Frontal cortex (tissue), 4 donors: Measurements from ENCODE around the gene GPX8. TPM values are rescaled to one million over a fixed set of nuclear protein-coding genes. Genes with fewer than 3 reads are reported as not detected.
A peak's percentile ranks its signal among the peaks of the same experiment; 100 is the strongest.

Experiments
- DNase-seq, 2 donors: peaks; one replicate each; pipeline ENCODE4 v3.0.0; 2012; ENCODE audit warnings: low spot score in 2 of 2
- FAIRE-seq: peaks from 2 replicates; lab custom pipeline; 2012; peaks lifted over from hg19 to GRCh38; lab: Jason Lieb, UNC
- total RNA-seq: library from RNA; depleted of rRNA; stranded (reverse); fragments of >200 nt; gene quantifications from one replicate; pipeline ENCODE4 v1.2.3, GENCODE V29; 2014
- donor health status: control.
- donor health status: control.
- donor health status: control.

GPX8 gene
- total RNA-seq = 1.2 TPM

- no peak for DNase-seq
Observed at GRCh38 chr5:55159763-55160492, at the start of gene GPX8. TSS of gene GPX8 (plus strand) at chr5:55160171. CDS start at chr5:55160193, 22 bp downstream.

DNA sequence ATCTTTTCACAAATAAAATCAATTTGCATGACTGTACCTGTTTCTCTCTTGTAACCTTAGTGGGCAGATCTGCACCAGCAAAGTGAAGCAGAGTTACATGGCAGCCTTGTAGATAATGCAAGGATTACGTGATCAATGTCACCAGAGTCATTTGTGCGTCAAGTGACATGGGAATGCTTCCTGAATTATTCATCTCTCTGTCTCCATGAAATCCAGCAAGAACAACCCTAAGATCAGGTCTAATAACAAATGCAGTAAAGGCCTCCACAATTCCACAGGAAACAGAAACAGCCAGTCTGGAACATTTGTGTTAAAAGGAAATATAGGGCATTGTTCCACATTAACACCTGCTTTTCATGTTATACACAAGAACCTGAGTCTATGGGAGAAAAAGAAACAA lies 49.8 kb upstream of the GPX8 start:
- DNase-seq (no peak), FAIRE-seq (no peak)

More at GRCh38 chr5:55159763-55160492, at the start of gene GPX8:
- no peak for FAIRE-seq

- DNase-seq (no peak), FAIRE-seq (no peak)
Observed at GRCh38 chr5:55113327-55113726, 46.6 kb upstream of the GPX8 start.

GRCh38 chr5:55114061-55114460 lies 45.9 kb upstream of the GPX8 start:
- no peak for FAIRE-seq
- no peak for DNase-seq

GRCh38 chr5:55123365-55123764 lies 36.6 kb upstream of the GPX8 start:
- DNase-seq = no peak
- FAIRE-seq = no peak

DNA sequence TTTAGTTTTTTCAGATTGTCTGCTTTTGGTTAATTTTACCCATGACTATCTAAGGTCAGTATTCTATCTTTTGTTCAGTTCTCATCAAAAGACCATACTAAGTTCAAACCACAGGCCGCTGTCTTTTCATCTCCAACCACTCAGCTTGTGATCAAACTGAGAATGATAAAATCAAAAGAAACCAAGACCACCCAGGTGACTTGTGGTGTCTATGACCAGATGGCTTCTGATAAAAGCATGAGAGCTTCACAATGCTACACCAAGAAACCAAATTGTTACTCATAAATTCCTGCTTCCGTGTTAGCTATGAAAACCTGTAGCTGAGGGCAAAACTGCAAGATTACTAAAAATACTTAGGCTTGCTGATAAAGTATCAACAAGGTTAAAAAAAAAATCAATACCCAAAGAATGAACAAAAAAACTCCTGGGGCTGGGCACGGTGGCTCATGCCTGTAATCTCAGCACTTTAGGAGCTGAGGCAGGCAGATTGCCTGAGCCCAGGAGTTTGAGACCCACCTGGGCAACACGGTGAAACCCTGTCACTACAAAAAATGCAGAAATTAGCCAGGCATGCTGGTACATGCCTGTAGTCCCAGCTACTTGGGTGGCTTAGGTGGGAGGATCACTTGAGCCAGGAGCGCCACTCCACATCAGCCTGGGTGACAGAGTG lies 25.8 kb upstream of the GPX8 start:
- FAIRE-seq (no peak), DNase-seq (no peak)

DNA sequence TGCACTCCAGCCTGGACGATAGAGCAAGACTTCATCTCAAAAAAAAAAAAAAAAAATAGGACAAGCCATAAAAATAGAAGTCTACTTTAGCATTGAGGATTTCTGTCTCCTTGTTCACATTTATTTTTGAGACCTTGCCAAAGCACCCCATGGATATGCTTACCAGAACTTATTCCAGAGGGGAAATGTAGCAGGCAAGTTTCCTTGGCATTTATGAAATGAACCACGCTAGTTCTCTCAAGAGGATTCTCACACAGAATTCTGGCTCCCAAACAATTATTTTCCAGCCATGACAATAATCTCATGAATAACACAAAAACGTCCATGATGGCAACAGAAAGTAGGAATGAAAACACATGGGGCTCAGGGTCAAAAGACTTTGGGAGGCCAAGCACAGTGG lies 23.4 kb upstream of the GPX8 start:
- DNase-seq (no peak), FAIRE-seq (no peak)

DNA sequence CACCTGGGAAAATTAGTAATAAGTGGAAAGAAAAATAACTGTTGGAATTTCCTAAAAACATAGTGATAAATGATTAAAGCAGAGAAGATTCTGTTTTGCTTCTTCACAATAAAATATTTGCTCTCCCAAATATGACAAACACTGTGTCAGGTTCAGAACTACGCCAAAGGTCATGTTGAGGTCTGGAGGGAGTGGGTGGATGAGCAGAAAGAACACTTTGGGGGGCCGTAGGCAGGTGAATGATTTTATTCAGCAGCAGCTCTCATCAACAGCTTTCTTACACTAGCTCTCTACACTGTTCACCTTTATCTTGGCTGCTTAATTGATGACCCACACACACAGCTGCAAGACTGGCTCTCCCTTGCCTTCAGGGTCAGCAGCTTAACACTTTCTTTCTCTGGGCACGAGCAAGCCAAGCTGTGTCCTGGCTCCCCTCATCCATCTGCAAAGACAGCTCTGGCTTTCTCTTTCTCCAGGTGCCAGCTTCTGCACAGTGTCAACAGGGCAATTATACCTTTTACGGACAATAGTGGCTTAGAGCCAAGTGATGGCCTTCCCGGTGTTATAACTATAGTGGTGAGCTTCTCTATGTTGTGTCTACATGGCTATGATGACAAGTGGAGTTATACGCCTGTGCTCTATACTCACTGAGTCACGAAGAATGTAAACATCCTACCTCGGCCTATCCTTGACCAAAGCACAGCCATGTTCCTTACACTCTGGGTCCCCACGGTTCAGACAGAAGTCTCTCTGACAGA lies 18.9 kb upstream of the GPX8 start:
- no peak for DNase-seq
- FAIRE-seq = no peak

DNA sequence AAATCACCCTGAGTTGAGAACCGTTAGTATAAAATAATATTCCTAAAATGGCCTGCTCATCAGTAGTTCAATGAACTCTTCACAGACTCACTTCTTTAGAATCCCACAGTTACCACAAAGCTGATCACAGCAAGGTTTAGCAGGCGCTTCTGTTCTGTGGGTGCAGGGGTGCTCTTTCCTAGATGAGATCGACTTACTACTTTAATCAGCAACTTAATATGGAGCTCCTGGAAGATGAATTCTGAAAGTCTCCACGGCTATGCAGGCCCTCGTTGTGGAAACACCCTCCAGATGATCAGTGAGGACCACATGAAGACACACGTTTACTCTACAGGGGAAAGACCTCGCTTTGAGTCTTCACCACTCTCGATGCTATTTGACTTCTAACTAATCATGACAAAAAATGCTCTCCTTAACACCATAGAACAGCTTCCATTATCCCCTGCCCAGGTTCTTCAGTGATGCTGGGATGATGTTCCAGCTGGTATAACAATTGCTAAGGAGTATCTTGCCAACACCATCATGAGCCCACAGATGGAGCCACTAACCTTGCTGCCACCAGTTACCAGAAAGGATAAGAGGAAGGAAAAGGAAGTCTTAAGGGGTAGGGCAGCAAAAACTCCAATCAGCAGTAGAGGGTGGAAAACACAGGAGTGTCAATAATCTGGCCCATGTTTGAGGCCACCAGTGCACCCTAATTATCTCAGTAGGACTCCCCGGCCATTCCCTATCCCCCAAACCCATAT lies 17.9 kb upstream of the GPX8 start:
- FAIRE-seq = no peak
- DNase-seq = no peak

DNA sequence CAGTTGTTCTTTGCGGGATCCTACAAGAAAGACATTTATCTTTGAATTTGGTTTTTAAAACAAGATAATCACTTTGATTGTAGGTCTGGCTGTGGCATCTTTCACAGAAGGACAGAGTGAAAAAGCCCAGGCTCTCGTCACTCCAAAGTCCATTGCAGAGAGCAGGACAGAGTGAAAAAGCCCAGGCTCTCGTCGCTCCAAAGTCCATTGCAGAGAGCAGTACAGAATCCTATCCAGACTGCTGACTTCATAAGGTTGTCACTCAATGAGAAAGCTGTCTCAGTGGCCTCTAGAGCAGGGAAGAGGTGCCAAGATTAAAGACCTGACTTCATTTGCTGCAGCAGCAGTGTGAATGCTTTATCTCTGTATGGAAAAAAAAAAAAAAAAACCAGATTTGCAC lies 16.3 kb upstream of the GPX8 start:
- FAIRE-seq (no peak), DNase-seq (no peak)

- FAIRE-seq = no peak
- DNase-seq = no peak
Observed at GRCh38 chr5:55146080-55146479, 13.9 kb upstream of the GPX8 start.

GRCh38 chr5:55146543-55147151 lies 13.3 kb upstream of the GPX8 start:
- FAIRE-seq = no peak
- peak; percentile 24 to 59 for DNase-seq

- no peak for FAIRE-seq
Observed at GRCh38 chr5:55149308-55149795, 10.6 kb upstream of the GPX8 start.

GRCh38 chr5:55151923-55152842 lies 7.8 kb upstream of the GPX8 start:
- DNase-seq (no peak), FAIRE-seq (no peak)

More at GRCh38 chr5:55149308-55149795, 10.6 kb upstream of the GPX8 start:
- no peak for DNase-seq

DNA sequence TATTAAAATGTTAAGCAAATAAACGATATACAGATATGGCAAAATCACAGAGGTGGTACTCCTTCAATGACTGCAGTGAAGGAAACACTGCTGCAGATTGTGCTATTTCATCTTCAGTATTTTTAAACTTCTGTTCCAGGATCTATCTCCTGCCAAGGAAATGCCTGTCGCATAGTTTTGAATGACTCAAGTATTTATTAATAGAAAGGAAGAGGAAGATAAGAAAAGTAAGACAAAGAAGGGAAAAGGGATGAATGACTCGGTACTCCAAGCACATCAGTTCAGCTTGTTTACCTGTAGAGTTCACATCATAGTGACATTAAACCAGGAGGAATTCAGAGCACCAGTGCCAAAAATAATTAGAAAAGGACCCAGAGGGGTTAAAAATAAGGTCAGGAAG lies 5.1 kb upstream of the GPX8 start:
- no peak for FAIRE-seq
- DNase-seq = no peak

- DNase-seq (no peak), FAIRE-seq (no peak)
Observed at GRCh38 chr5:55160493-55161209, 680 bp downstream of the GPX8 start.

- FAIRE-seq = no peak
- DNase-seq = no peak
Observed at GRCh38 chr5:55162666-55163065, 2.7 kb downstream of the GPX8 start.

DNA sequence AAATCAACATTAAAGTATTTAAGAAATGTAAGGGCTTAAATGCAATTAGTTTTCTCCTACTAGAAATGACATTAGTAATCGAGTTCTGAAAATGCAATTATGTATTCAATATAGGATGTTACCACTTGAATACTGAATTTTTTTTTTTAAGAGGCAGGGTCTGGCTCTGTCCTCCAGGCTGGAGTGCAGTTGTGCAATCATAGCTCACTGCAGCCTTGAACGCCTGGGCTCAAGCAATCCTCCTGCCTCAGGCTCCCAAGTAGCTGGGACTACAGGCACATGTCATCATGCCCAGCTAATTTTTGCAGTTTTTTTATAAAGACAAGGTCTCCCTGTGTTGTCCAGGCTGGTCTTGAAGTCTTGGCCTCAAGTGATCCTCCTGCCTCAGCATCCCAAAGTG lies 11.5 kb downstream of the GPX8 start:
- FAIRE-seq (no peak), DNase-seq (no peak)
